HEK293 (cell line): ENCODE results near the gene PLEKHA4.

Experiments
- CTCF ChIA-PET: fragments of 350-600 bp; formaldehyde crosslinking; extraction: SDS; loops from one replicate; lab custom pipeline; 2021; ENCODE audit warnings: antibody characterized with exemption; lab: Yijun Ruan, JAX
- POLR2A ChIA-PET: fragments of 300-600 bp; formaldehyde crosslinking; extraction: SDS; loops from one replicate; lab custom pipeline; 2020; ENCODE audit warnings: antibody characterized with exemption, inconsistent platforms; lab: Yijun Ruan, JAX
- H3K27ac ChIP-seq: fragments of 200-500 bp; sonication (Bioruptor generic); 2 replicates; pipeline ENCODE4 v1.5.1; 2014; ENCODE audit warnings: low read depth, low read length, control low read depth, inconsistent platforms; ENCODE audit errors: extremely low read depth
- H3K36me3 ChIP-seq, 2 experiments: fragments of 200-500 bp in 1 of 2; sonication (Bioruptor generic) in 1 of 2; 1 replicate in 1 of 2; 2 replicates in 1 of 2; pipeline ENCODE4 v1.5.1; 2014 to 2017; ENCODE audit warnings: inconsistent platforms in 2 of 2, low read length in 2 of 2; ENCODE audit not compliant: control insufficient read depth in 2 of 2, insufficient read depth in 1 of 2
- H3K4me1 ChIP-seq: fragments of 200-500 bp; sonication (Bioruptor generic); 2 replicates; pipeline ENCODE4 v1.5.1; 2014; ENCODE audit warnings: mild to moderate bottlenecking, low read length, inconsistent platforms; ENCODE audit not compliant: control insufficient read depth, insufficient read depth
- H3K4me3 ChIP-seq: 2 replicates; pipeline ENCODE4 v1.5.1; 2011; ENCODE audit warnings: low read depth, mild to moderate bottlenecking, control low read depth, low read length, moderate library complexity
- H3K9me3 ChIP-seq: fragments of 200-500 bp; sonication (Bioruptor generic); 2 replicates; pipeline ENCODE4 v1.5.1; 2014; ENCODE audit warnings: low read depth, low read length, inconsistent platforms; ENCODE audit not compliant: control insufficient read depth, insufficient read depth
- WT1 ChIP-seq: fragments of 450-650 bp; formaldehyde crosslinking; IDR thresholded peaks from 2 replicates; pipeline ENCODE4 v1.5.1; 2016; ENCODE audit warnings: missing biosample characterization, missing genetic modification characterization
- ZBTB11 ChIP-seq: fragments of 450-650 bp; formaldehyde crosslinking; conservative IDR thresholded peaks from 2 replicates; pipeline ENCODE4 v1.5.1; 2016; ENCODE audit warnings: low read depth, missing biosample characterization, missing genetic modification characterization
- ZBTB17 ChIP-seq: fragments of 450-650 bp; formaldehyde crosslinking; IDR thresholded peaks from 2 replicates; pipeline ENCODE4 v1.5.1; 2016; ENCODE audit warnings: missing biosample characterization, missing genetic modification characterization
- ZBTB49 ChIP-seq: fragments of 450-650 bp; formaldehyde crosslinking; IDR thresholded peaks from 2 replicates; pipeline ENCODE4 v1.5.1; 2016; ENCODE audit warnings: missing biosample characterization, missing genetic modification characterization, low read depth
- ZNF114 ChIP-seq: fragments of 450-650 bp; formaldehyde crosslinking; IDR thresholded peaks from 2 replicates; pipeline ENCODE4 v1.5.0; 2017; ENCODE audit warnings: missing biosample characterization, missing genetic modification characterization
- ZNF132 ChIP-seq: fragments of 450-650 bp; formaldehyde crosslinking; IDR thresholded peaks from 2 replicates; pipeline ENCODE4 v1.5.1; 2017; ENCODE audit warnings: missing biosample characterization, missing genetic modification characterization, borderline replicate concordance
- ZNF133 ChIP-seq: fragments of 450-650 bp; formaldehyde crosslinking; IDR thresholded peaks from 2 replicates; pipeline ENCODE4 v1.5.1; 2016; ENCODE audit warnings: missing biosample characterization, missing genetic modification characterization
- ZNF2 ChIP-seq: fragments of 450-650 bp; formaldehyde crosslinking; IDR thresholded peaks from 2 replicates; pipeline ENCODE4 v1.5.1; 2016; ENCODE audit warnings: missing biosample characterization, missing genetic modification characterization
- ZNF239 ChIP-seq: fragments of 450-650 bp; formaldehyde crosslinking; IDR thresholded peaks from 2 replicates; pipeline ENCODE4 v1.5.1; 2016; ENCODE audit warnings: missing biosample characterization, missing genetic modification characterization
- ZNF292 ChIP-seq: fragments of 450-650 bp; formaldehyde crosslinking; IDR thresholded peaks from 2 replicates; pipeline ENCODE4 v1.5.1; 2016; ENCODE audit warnings: low read depth, missing biosample characterization, missing genetic modification characterization, borderline replicate concordance
- ZNF76 ChIP-seq: fragments of 450-650 bp; formaldehyde crosslinking; IDR thresholded peaks from 2 replicates; pipeline ENCODE4; 2016; ENCODE audit warnings: low read depth, missing biosample characterization, missing genetic modification characterization, borderline replicate concordance

PLEKHA4 gene

GRCh38 chr19:48918071-48918470 lies 49.7 kb upstream of the PLEKHA4 start (continued):
- TF ChIP-seq ZBTB49 (tag by site-specific recombination) (no peak), WT1 (tag by site-specific recombination) (no peak), ZBTB11 (tag by site-specific recombination) (no peak), ZNF114 (tag by site-specific recombination) (no peak), ZNF2 (tag by site-specific recombination) (no peak), ZNF292 (no peak)

GRCh38 chr19:48915757-48916156 lies 47.3 kb upstream of the PLEKHA4 start:
- ChIA-PET CTCF (no interaction called here), POLR2A (interaction anchor here (0.6 to 1.5 kb wide), 3 partner anchors 12 to 804 kb away, joined by 3 to 4 read pairs (median 3); no protein-coding TSS in a partner anchor)
- Histone ChIP-seq H3K36me3 (peaks cover 55 to 61% of the 10 kb centered on the region in 2 experiments), H3K9me3 (no peaks in the 10 kb centered on the region), H3K4me3 (no peak overlapping the region)
- TF ChIP-seq ZBTB17 = no peak
- TF ChIP-seq, all 188 proteins: peak for 0
- Histone ChIP-seq H3K27ac (no peak overlapping the region), H3K4me1 (no peaks in the 10 kb centered on the region)

- no peak overlapping the region for H3K4me3 ChIP-seq
- H3K9me3 ChIP-seq = no peaks in the 10 kb centered on the region
Measured at GRCh38 chr19:48914181-48914580, 45.8 kb upstream of the PLEKHA4 start.

GRCh38 chr19:48913114-48913889 lies 44.9 kb upstream of the PLEKHA4 start:
- ChIA-PET POLR2A (interaction anchor here (0.6 to 0.9 kb wide), 4 partner anchors 11 to 43 kb away, joined by 3 to 5 read pairs (median 3); partner anchors contain the start of gene DHDH), CTCF (no interaction called here)
- Histone ChIP-seq H3K4me1 (no peaks in the 10 kb centered on the region), H3K36me3 (peaks cover 59 to 65% of the 10 kb centered on the region in 2 experiments), H3K9me3 (no peaks in the 10 kb centered on the region), H3K4me3 (no peak overlapping the region), H3K27ac (no peak overlapping the region)
- TF ChIP-seq ZNF76 (tag by site-specific recombination) (peak; percentile 96), ZNF133 (no peak)

More at GRCh38 chr19:48914181-48914580, 45.8 kb upstream of the PLEKHA4 start:
- POLR2A ChIA-PET = no interaction called here
- no peaks in the 10 kb centered on the region for H3K4me1 ChIP-seq
- peaks cover 58 to 67% of the 10 kb centered on the region in 2 experiments for H3K36me3 ChIP-seq
- no peak overlapping the region for H3K27ac ChIP-seq
- CTCF ChIA-PET = interaction anchor here (0.6 kb wide), 2 partner anchors 67 to 119 kb away, joined by 3 read pairs; no protein-coding TSS in a partner anchor
- no peak for TF ChIP-seq ZNF132 (tag by site-specific recombination)
- no peak for TF ChIP-seq ZNF239
